OCI-LY3 (cell line): ENCODE results near the gene TSR3.

ENCODE experiments used
- H2AFZ ChIP-seq: fragments of 200-600, 300-600 bp; shearing (Covaris generic); 2 replicates; pipeline ENCODE4 v1.6.0; 2014; ENCODE audit warnings: antibody characterized with exemption, low read depth, low read length
- H3K27ac ChIP-seq: fragments of 200-600, 300-600 bp; sonication (generic); 2 replicates; pipeline ENCODE4 v1.5.1; 2014; ENCODE audit warnings: mild to moderate bottlenecking, low read length, moderate library complexity, mixed read lengths
- H3K27me3 ChIP-seq: fragments of 200-600, 300-600 bp; sonication (generic); 2 replicates; pipeline ENCODE4 v1.6.1; 2014; ENCODE audit warnings: low read depth, low read length, mixed read lengths
- H3K36me3 ChIP-seq: fragments of 200-600, 300-600 bp; sonication (generic); replicated peaks from 2 replicates; pipeline ENCODE3; 2014; ENCODE audit warnings: low read depth, low read length, mixed read lengths
- H3K4me1 ChIP-seq: fragments of 300-600, 200-600 bp; sonication (generic); 2 replicates; pipeline ENCODE4 v1.6.1; 2014; ENCODE audit warnings: low read length, mixed read lengths
- H3K4me2 ChIP-seq: fragments of 200-600, 300-600 bp; sonication (generic); 2 replicates; pipeline ENCODE4 v1.6.1; 2014; ENCODE audit warnings: low read length, mixed read lengths
- H3K4me3 ChIP-seq: fragments of 300-600, 200-600 bp; sonication (generic); 2 replicates; pipeline ENCODE4 v1.5.1; 2014; ENCODE audit warnings: antibody characterized with exemption, mild to moderate bottlenecking, low read length, moderate library complexity
- H3K79me2 ChIP-seq: fragments of 300-600, 200-600 bp; shearing (Covaris generic); 2 replicates; pipeline ENCODE4 v1.6.1; 2014; ENCODE audit warnings: mild to moderate bottlenecking, low read length, mixed read lengths
- H3K9ac ChIP-seq: fragments of 300-600, 200-600 bp; shearing (Covaris generic); 2 replicates; pipeline ENCODE4 v1.6.0; 2014; ENCODE audit warnings: mild to moderate bottlenecking, low read length, moderate library complexity
- H3K9me3 ChIP-seq: fragments of 200-600, 300-600 bp; shearing (Covaris generic); 2 replicates; pipeline ENCODE4 v1.6.1; 2014; ENCODE audit warnings: low read length, mixed read lengths; ENCODE audit not compliant: insufficient read depth
- H4K20me1 ChIP-seq: fragments of 200-600, 300-600 bp; sonication (generic); 2 replicates; pipeline ENCODE4 v1.6.1; 2016; ENCODE audit warnings: low read length, mixed read lengths; ENCODE audit not compliant: insufficient read depth
- EZH2phosphoT487 ChIP-seq: fragments of 200-600 bp; shearing (Covaris generic); IDR thresholded peaks from 2 replicates; pipeline ENCODE4 v1.6.1; 2018; ENCODE audit warnings: antibody characterized with exemption, mixed run types, low read depth
- TF ChIP-seq, protein P1 (sequence below): fragments of 200-600, 300-600 bp; sonication (generic); IDR thresholded peaks from 2 replicates; pipeline ENCODE4 v1.5.1; 2014; ENCODE audit warnings: antibody characterized with exemption, low read length, low read depth

Gene TSR3

GRCh38 chr16:1299868-1300203, 51.8 kb downstream of the TSR3 start:
- peaks cover 3% of the 10 kb centered on the region for H3K27me3 ChIP-seq
- H3K79me2 ChIP-seq, result no peaks in the 10 kb centered on the region
- TF ChIP-seq, protein P1, sequence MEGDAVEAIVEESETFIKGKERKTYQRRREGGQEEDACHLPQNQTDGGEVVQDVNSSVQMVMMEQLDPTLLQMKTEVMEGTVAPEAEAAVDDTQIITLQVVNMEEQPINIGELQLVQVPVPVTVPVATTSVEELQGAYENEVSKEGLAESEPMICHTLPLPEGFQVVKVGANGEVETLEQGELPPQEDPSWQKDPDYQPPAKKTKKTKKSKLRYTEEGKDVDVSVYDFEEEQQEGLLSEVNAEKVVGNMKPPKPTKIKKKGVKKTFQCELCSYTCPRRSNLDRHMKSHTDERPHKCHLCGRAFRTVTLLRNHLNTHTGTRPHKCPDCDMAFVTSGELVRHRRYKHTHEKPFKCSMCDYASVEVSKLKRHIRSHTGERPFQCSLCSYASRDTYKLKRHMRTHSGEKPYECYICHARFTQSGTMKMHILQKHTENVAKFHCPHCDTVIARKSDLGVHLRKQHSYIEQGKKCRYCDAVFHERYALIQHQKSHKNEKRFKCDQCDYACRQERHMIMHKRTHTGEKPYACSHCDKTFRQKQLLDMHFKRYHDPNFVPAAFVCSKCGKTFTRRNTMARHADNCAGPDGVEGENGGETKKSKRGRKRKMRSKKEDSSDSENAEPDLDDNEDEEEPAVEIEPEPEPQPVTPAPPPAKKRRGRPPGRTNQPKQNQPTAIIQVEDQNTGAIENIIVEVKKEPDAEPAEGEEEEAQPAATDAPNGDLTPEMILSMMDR, result no peak
- no peak for TF ChIP-seq EZH2phosphoT487
- no peaks in the 10 kb centered on the region for H3K36me3 ChIP-seq
- H3K4me3 ChIP-seq, result no peak overlapping the region
- no peak overlapping the region for H3K4me2 ChIP-seq
- no peaks in the 10 kb centered on the region for H3K9me3 ChIP-seq
- H3K9ac ChIP-seq, result no peak overlapping the region
- H3K4me1 ChIP-seq, result peaks cover 34% of the 10 kb centered on the region
- no peak overlapping the region for H2AFZ ChIP-seq
- no peaks in the 10 kb centered on the region for H4K20me1 ChIP-seq
- no peak overlapping the region for H3K27ac ChIP-seq
